HCT116 (cell line): ENCODE measurements around the gene RAPGEF3. TPM values are rescaled to one million over a fixed set of nuclear protein-coding genes. Genes with fewer than 3 reads are reported as not detected.

Experiments used
- ATAC-seq: fragments of 200-7000 bp; cut with Tn5 transposase; 2 replicates; pipeline ENCODE4 v1.9.1; 2020; ENCODE audit warnings: mild to moderate bottlenecking, moderate library complexity
- BruUV-seq: library from RNA; stranded (reverse); fragments of 400-500 nt; replicated peaks from 2 replicates; lab custom pipeline; 2021; lab: Mats Ljungman, UMichigan
- CTCF ChIA-PET: fragments of 300-600 bp; sonication (Branson Sonifier 250); formaldehyde crosslinking; loops from one replicate; lab custom pipeline; 2021; ENCODE audit warnings: antibody characterized with exemption; lab: Charles Lee
- POLR2A ChIA-PET: fragments of 300-600, 350-600 bp; sonication (Branson Sonifier 250); formaldehyde crosslinking; loops from one replicate; lab custom pipeline; 2021; ENCODE audit warnings: antibody characterized with exemption; lab: Charles Lee
- RAD21 ChIA-PET, 2 experiments: fragments of 300-600 bp; sonication (Branson Sonifier 250); formaldehyde crosslinking; loops; one replicate each; lab custom pipeline; 2023; ENCODE audit warnings: low total read pairs in 2 of 2; ENCODE audit not compliant: uncharacterized antibody in 2 of 2, unreplicated experiment in 2 of 2, low non-redundant PET in 1 of 2; lab: Charles Lee
- DNase-seq: peaks from one replicate; pipeline ENCODE4 v3.0.0-alpha.2; 2010; ENCODE audit warnings: low read depth, low spot score
- H2AFZ ChIP-seq: fragments of 200-600 bp; shearing (Covaris generic), sonication (generic); 2 replicates; pipeline ENCODE4 v1.6.1; 2017; ENCODE audit warnings: low read depth, mixed run types, mixed read lengths, antibody characterized with exemption, low read length; ENCODE audit not compliant: poor library complexity, severe bottlenecking
- H3K27ac ChIP-seq: 2 replicates; pipeline ENCODE4 v1.5.1; 2012; ENCODE audit warnings: low read depth, low read length
- H3K27me3 ChIP-seq: fragments of 200-600 bp; sonication (generic); 2 replicates; pipeline ENCODE4 v1.6.1; 2016; ENCODE audit warnings: mixed run types, low read length, mixed read lengths; ENCODE audit not compliant: insufficient read depth
- H3K36me3 ChIP-seq, 2 experiments: fragments of 200-500 bp in 1 of 2; fragments of 200-600 bp in 1 of 2; sonication (Bioruptor generic) in 1 of 2; sonication (generic) in 1 of 2; 2 replicates each; pipeline versions ENCODE4 v1.5.1 to v1.6.1; 2014 to 2016; ENCODE audit warnings: low read length in 2 of 2, inconsistent platforms in 1 of 2, mixed read lengths in 1 of 2, mixed run types in 1 of 2; ENCODE audit not compliant: insufficient read depth in 2 of 2, control insufficient read depth in 1 of 2
- H3K4me1 ChIP-seq, 2 experiments: fragments of 200-600 bp in 1 of 2; sonication (generic) in 1 of 2; 2 replicates each; pipeline versions ENCODE4 v1.5.1 to v1.6.1; 2012 to 2017; ENCODE audit warnings: low read length in 2 of 2, inconsistent platforms in 1 of 2, mild to moderate bottlenecking in 1 of 2, mixed read lengths in 1 of 2, mixed run types in 1 of 2, moderate library complexity in 1 of 2; ENCODE audit not compliant: insufficient read depth in 2 of 2, control insufficient read depth in 1 of 2
- H3K4me2 ChIP-seq: fragments of 200-600 bp; sonication (generic); 2 replicates; pipeline ENCODE4 v1.6.1; 2017; ENCODE audit warnings: mixed run types, low read length, mixed read lengths
- H3K4me3 ChIP-seq, 2 experiments: fragments of 200-600 bp in 1 of 2; sonication (generic) in 1 of 2; replicated peaks in 1 of 2; 2 replicates each; pipeline ENCODE4 v1.5.1; 2011 to 2016; ENCODE audit warnings: low read length in 2 of 2, control low read depth in 1 of 2, low read depth in 1 of 2, mild to moderate bottlenecking in 1 of 2, mixed read lengths in 1 of 2, mixed run types in 1 of 2
- H3K79me2 ChIP-seq: fragments of 200-600 bp; sonication (generic); 2 replicates; pipeline ENCODE4 v1.6.1; 2017; ENCODE audit warnings: mild to moderate bottlenecking, mixed run types, low read length, moderate library complexity, mixed read lengths; ENCODE audit not compliant: insufficient read depth
- H3K9ac ChIP-seq: fragments of 200-600 bp; sonication (generic); 2 replicates; pipeline ENCODE4 v1.6.1; 2016; ENCODE audit warnings: low read length, mixed read lengths
- H3K9me2 ChIP-seq: fragments of 200-600 bp; sonication (generic), shearing (Covaris generic); 2 replicates; pipeline ENCODE4 v1.6.1; 2017; ENCODE audit warnings: mixed run types, mild to moderate bottlenecking, moderate library complexity; ENCODE audit not compliant: insufficient read depth
- H3K9me3 ChIP-seq, 2 experiments: fragments of 200-500 bp in 1 of 2; fragments of 200-600 bp in 1 of 2; sonication (Bioruptor generic) in 1 of 2; sonication (generic) in 1 of 2; 2 replicates each; pipeline ENCODE4 v1.6.1; 2014 to 2017; ENCODE audit warnings: low read length in 2 of 2, mixed read lengths in 2 of 2, inconsistent platforms in 1 of 2, low read depth in 1 of 2, mild to moderate bottlenecking in 1 of 2, mixed run types in 1 of 2, moderate library complexity in 1 of 2; ENCODE audit not compliant: control insufficient read depth in 1 of 2, insufficient read depth in 1 of 2
- H4K20me1 ChIP-seq: fragments of 200-600 bp; sonication (generic), shearing (Covaris generic); 2 replicates; pipeline ENCODE4 v1.6.1; 2017; ENCODE audit warnings: mixed run types, mild to moderate bottlenecking, moderate library complexity; ENCODE audit not compliant: insufficient read depth
- CBX3 ChIP-seq: IDR thresholded peaks from 2 replicates; pipeline ENCODE4 v1.6.1; 2012; ENCODE audit warnings: low read depth
- CTCF ChIP-seq, 3 experiments: fragments of 200-600 bp in 1 of 3; sonication (generic) in 1 of 3; IDR thresholded peaks in 2 of 3; conservative IDR thresholded peaks in 1 of 3; 2 replicates each; pipeline ENCODE4 v1.5.1; 2012 to 2017; ENCODE audit warnings: low read depth in 2 of 3, low read length in 2 of 3, antibody characterized with exemption in 1 of 3, borderline replicate concordance in 1 of 3, control low read depth in 1 of 3, mild to moderate bottlenecking in 1 of 3, mixed read lengths in 1 of 3, mixed run types in 1 of 3, moderate library complexity in 1 of 3; ENCODE audit not compliant: insufficient read depth in 1 of 3
- JUND ChIP-seq: IDR thresholded peaks from 2 replicates; pipeline ENCODE4 v1.6.1; 2012
- RAD21 ChIP-seq: IDR thresholded peaks from 2 replicates; pipeline ENCODE4 v1.6.1; 2012; ENCODE audit warnings: low read depth, mild to moderate bottlenecking
- REST ChIP-seq: IDR thresholded peaks from 2 replicates; pipeline ENCODE4 v1.6.1; 2012; ENCODE audit warnings: low read depth
- TCF7L2 ChIP-seq: IDR thresholded peaks from 2 replicates; pipeline ENCODE4 v1.7.0; 2011; ENCODE audit warnings: borderline replicate concordance, inconsistent platforms; ENCODE audit not compliant: insufficient read depth, insufficient read length; ENCODE audit errors: extremely low read depth
- intact Hi-C: fragments of 100-400 bp; cut with micrococcal nuclease; formaldehyde crosslinking; loops from 2 replicates; pipeline ENCODE4 v1.10.0; 2022
- total RNA-seq: library from RNA; stranded (reverse); gene quantifications from one replicate; pipeline ENCODE4 v1.2.1, GENCODE V29; 2021; ENCODE audit not compliant: unreplicated experiment

The RAPGEF3 gene
- total RNA-seq, 1 experiment from 2014 or later, result 1.8 TPM

GRCh38 chr12:47744005-47744651, 14.6 kb downstream of the RAPGEF3 start:
- TF ChIP-seq JUND, result no peak
- peak; percentile 79 to 95 (median 87) for TF ChIP-seq CTCF (IDR thresholded peaks at IDR 0.05 in 2 of 3, conservative IDR thresholded peaks at IDR 0.05 in 1 of 3; ENCODE audit: borderline replicate concordance in 1 of 3, insufficient read depth in 1 of 3, low read depth in 2 of 3, low read length in 2 of 3)
- TF ChIP-seq REST, result no peak
- TF ChIP-seq RAD21, result peak; percentile 94
- TF ChIP-seq CBX3, result no peak
- TF ChIP-seq TCF7L2, result no peak
- TF ChIP-seq, all 23 proteins: peak for 2
- DNase-seq (peak; percentile 75), ATAC-seq (peak; percentile 90)
- Histone ChIP-seq H3K9me2 (no peaks in the 10 kb centered on the region), H3K36me3 (no peaks in the 10 kb centered on the region), H3K9ac (no peak overlapping the region), H3K4me2 (peak overlapping the region; percentile 55), H3K9me3 (no peaks in the 10 kb centered on the region), H3K4me1 (peaks cover 24 to 37% of the 10 kb centered on the region in 2 experiments), H3K27me3 (no peaks in the 10 kb centered on the region), H4K20me1 (no peaks in the 10 kb centered on the region), H3K4me3 (no peak overlapping the region), H3K79me2 (no peaks in the 10 kb centered on the region), H3K27ac (no peak overlapping the region; the same call in 1 of the 2 replicates), H2AFZ (peak overlapping the region; percentile 41)
- POLR2A ChIA-PET, result interaction anchor here (1.0 to 1.5 kb wide), 4 partner anchors 19 to 94 kb away, joined by 3 to 7 read pairs (median 5); partner anchors contain the start of gene SLC48A1
- intact Hi-C loops, result loop anchor here (1.0 kb wide), 3 partner anchors 23 to 94 kb away; no protein-coding TSS in a partner anchor
- no TSS peak for BruUV-seq
- CTCF ChIA-PET, result interaction anchor here (0.6 to 6.2 kb wide), 16 partner anchors 12 to 1275 kb away, joined by 3 to 197 read pairs (median 6); partner anchors contain the start of genes RAPGEF3 and SLC48A1
- RAD21 ChIA-PET, result interaction anchor here (0.5 to 5.5 kb wide), 11 partner anchors 14 to 94 kb away, joined by 3 to 61 read pairs (median 6); no protein-coding TSS in a partner anchor
